Stimulated activated CD4-positive, alpha-beta T cell treated with anti-CD3 and anti-CD28 coated beads, Interleukin-4, amount 100 ng/mL, for 24 hours (primary cell): ENCODE results near the gene ZNF575.
"Not testable (repeated sequence)": the region's sequence is repeated elsewhere in the genome, so short reads cannot be mapped to it uniquely, and the experiment has no call there.

Experiments used
- DNase-seq: peaks from one replicate; pipeline ENCODE4 v3.0.0-alpha.2; 2020

The ZNF575 gene

GRCh38 chr19:43545276-43545675 is 12.3 kb downstream of the ZNF575 start:
- DNase-seq: no peak

GRCh38 chr19:43545981-43546380 is 13.0 kb downstream of the ZNF575 start:
- DNase-seq: no peak

GRCh38 chr19:43546581-43546980 is 13.6 kb downstream of the ZNF575 start:
- no peak for DNase-seq

- not testable (repeated sequence) for DNase-seq
These were observed 14.9 kb downstream of the ZNF575 start for GRCh38 chr19:43547926-43548325.

GRCh38 chr19:43548706-43549105 is 15.7 kb downstream of the ZNF575 start:
- DNase-seq: no peak

- DNase-seq: no peak
These were observed 18.6 kb downstream of the ZNF575 start for GRCh38 chr19:43551399-43552197.

- DNase-seq: no peak
These were observed 19.1 kb downstream of the ZNF575 start for GRCh38 chr19:43552198-43552450.

- no peak for DNase-seq
These were observed 19.6 kb downstream of the ZNF575 start for GRCh38 chr19:43552616-43553015.

- DNase-seq: no peak
These were observed 20.7 kb downstream of the ZNF575 start for GRCh38 chr19:43553656-43554055.

- DNase-seq: no peak
These were observed 21.4 kb downstream of the ZNF575 start for GRCh38 chr19:43554317-43554895.

GRCh38 chr19:43555185-43555770 is 22.3 kb downstream of the ZNF575 start:
- peak; percentile 85 for DNase-seq

GRCh38 chr19:43560687-43561086 is 27.7 kb downstream of the ZNF575 start:
- no peak for DNase-seq

GRCh38 chr19:43561139-43561970 is 28.4 kb downstream of the ZNF575 start:
- DNase-seq: no peak

GRCh38 chr19:43562226-43562697 is 29.3 kb downstream of the ZNF575 start:
- no peak for DNase-seq

GRCh38 chr19:43562698-43563241 is 29.8 kb downstream of the ZNF575 start:
- peak; percentile 74 for DNase-seq

GRCh38 chr19:43563816-43564457 is 30.9 kb downstream of the ZNF575 start:
- DNase-seq: no peak

- no peak for DNase-seq
These were observed 31.8 kb downstream of the ZNF575 start for GRCh38 chr19:43564800-43565199.

- DNase-seq: no peak
These were observed 36.7 kb downstream of the ZNF575 start for GRCh38 chr19:43569657-43570056.

- DNase-seq: no peak
These were observed 37.3 kb downstream of the ZNF575 start for GRCh38 chr19:43570174-43570791.

GRCh38 chr19:43572171-43572588 is 39.2 kb downstream of the ZNF575 start:
- DNase-seq: no peak

- no peak for DNase-seq
These were observed 41.6 kb downstream of the ZNF575 start for GRCh38 chr19:43574424-43575155.
